Left lobe of liver (tissue), 2 donors: ENCODE results near the gene KIAA1958. TPM values are rescaled to one million over a fixed set of nuclear protein-coding genes. Genes with fewer than 3 reads are reported as not detected.
"Not testable (repeated sequence)": the region's sequence is repeated elsewhere in the genome, so short reads cannot be mapped to it uniquely, and the experiment has no call there.

Experiments used
- ATAC-seq: fragments of 200-7000 bp; cut with Tn5 transposase; one replicate; pipeline ENCODE4 v1.9.1; 2020; ENCODE audit warnings: mild to moderate bottlenecking, moderate library complexity
- DNase-seq: peaks from one replicate; pipeline ENCODE4 v3.0.0-alpha.2; 2020; ENCODE audit warnings: low spot score
- total RNA-seq: library from RNA; stranded (reverse); gene quantifications from one replicate; pipeline ENCODE4 v1.2.1, GENCODE V29; 2021
- donor health status: DM: no; HTN: no; CAD: no; lungs with moderate emphysema.
- donor health status: DM: no; HTN: yes; CAD: no.

Gene KIAA1958
- total RNA-seq, 1 donor from 2014 or later: 7.8 TPM

- ATAC-seq: no peak
- no peak for DNase-seq
These were observed 1.2 kb downstream of the KIAA1958 start for GRCh38 chr9:112487799-112488340.

GRCh38 chr9:112489039-112489546 is 2.5 kb downstream of the KIAA1958 start:
- no peak for ATAC-seq
- DNase-seq: no peak

- DNase-seq: no peak
- no peak for ATAC-seq
These were observed 3.4 kb downstream of the KIAA1958 start for GRCh38 chr9:112489876-112490666.

GRCh38 chr9:112493393-112494137 is 6.9 kb downstream of the KIAA1958 start:
- no peak for DNase-seq
- no peak for ATAC-seq

GRCh38 chr9:112494153-112494552 is 7.5 kb downstream of the KIAA1958 start:
- DNase-seq (no peak), ATAC-seq (no peak)

- peak; percentile 93 for ATAC-seq
- no peak for DNase-seq
These were observed 9.0 kb downstream of the KIAA1958 start for GRCh38 chr9:112495614-112496013.

- ATAC-seq (peak; percentile 63), DNase-seq (no peak)
These were observed 9.6 kb downstream of the KIAA1958 start for GRCh38 chr9:112496074-112496722.

- DNase-seq (no peak), ATAC-seq (no peak)
These were observed 14.2 kb downstream of the KIAA1958 start for GRCh38 chr9:112500842-112501241.

- no peak for DNase-seq
- peak; percentile 32 for ATAC-seq
These were observed 14.7 kb downstream of the KIAA1958 start for GRCh38 chr9:112501287-112501686.

GRCh38 chr9:112502175-112502946 is 15.7 kb downstream of the KIAA1958 start:
- no peak for DNase-seq
- ATAC-seq: peak; percentile 59

- peak; percentile 63 for DNase-seq
- peak; percentile 69 for ATAC-seq
These were observed 16.5 kb downstream of the KIAA1958 start for GRCh38 chr9:112503170-112503569.

GRCh38 chr9:112505086-112505485 is 18.5 kb downstream of the KIAA1958 start:
- ATAC-seq (peak; percentile 66), DNase-seq (no peak)

- DNase-seq (no peak), ATAC-seq (peak; percentile 64)
These were observed 19.0 kb downstream of the KIAA1958 start for GRCh38 chr9:112505607-112506006.

GRCh38 chr9:112506571-112506970 is 19.9 kb downstream of the KIAA1958 start:
- ATAC-seq: no peak

GRCh38 chr9:112507001-112507680 is 20.5 kb downstream of the KIAA1958 start:
- ATAC-seq (no peak), DNase-seq (no peak)

More at GRCh38 chr9:112506571-112506970, 19.9 kb downstream of the KIAA1958 start:
- no peak for DNase-seq

GRCh38 chr9:112508377-112508776 is 21.8 kb downstream of the KIAA1958 start:
- ATAC-seq (no peak), DNase-seq (no peak)

GRCh38 chr9:112512377-112512776 is 25.8 kb downstream of the KIAA1958 start:
- not testable (repeated sequence) for DNase-seq

GRCh38 chr9:112516769-112517168 is 30.1 kb downstream of the KIAA1958 start:
- DNase-seq: no peak
- ATAC-seq: no peak

More at GRCh38 chr9:112512377-112512776, 25.8 kb downstream of the KIAA1958 start:
- ATAC-seq: not testable (repeated sequence)

- no peak for DNase-seq
- ATAC-seq: no peak
These were observed 33.4 kb downstream of the KIAA1958 start for GRCh38 chr9:112520069-112520468.

GRCh38 chr9:112520656-112521055 is 34.0 kb downstream of the KIAA1958 start:
- ATAC-seq (no peak), DNase-seq (no peak)
